ENCODE results near the gene TLE2. TPM values are rescaled to one million over a fixed set of nuclear protein-coding genes. Genes with fewer than 3 reads are reported as not detected.
"Not testable (repeated sequence)": the region's sequence is repeated elsewhere in the genome, so short reads cannot be mapped to it uniquely, and the experiment has no call there.

Gene TLE2
- total and polyA plus RNA-seq, 4 experiments from 2014 or later, result 5.5 to 23.1 (median 14.0) TPM

GRCh38 chr19:2973229-2973628, 55.9 kb downstream of the TLE2 start:
- Histone ChIP-seq H3K4me1 (ENCODE audit: insufficient read depth, low read length) (peaks cover 13% of the 10 kb centered on the region), H3K9me3 (ENCODE audit: control insufficient read depth in 1 of 2, low read length in 2 of 2) (no peaks in the 10 kb centered on the region), H3K36me3 (ENCODE audit: insufficient read depth, low read length) (no peaks in the 10 kb centered on the region), H3K27ac (ENCODE audit: low read depth, low read length) (no peak overlapping the region), H3K27me3 (ENCODE audit: insufficient read depth, low read length) (no peaks in the 10 kb centered on the region), H3K4me3 (ENCODE audit: low read length in 2 of 2) (no peak overlapping the region)
- intact Hi-C loops (cut with micrococcal nuclease), result no loop called here
- Mint-ChIP-seq H3K27ac (no peak overlapping the region), H3K4me1 (peaks cover 6 to 19% (median 14%) of the 10 kb centered on the region in 4 donors), H3K36me3 (peaks cover 0 to 3% of the 10 kb centered on the region in 2 donors), H3K27me3 (peaks cover 0 to 2% of the 10 kb centered on the region in 2 donors), H3K9me3 (no peaks in the 10 kb centered on the region), H3K4me3 (no peak overlapping the region)
- ChIA-PET CTCF (ENCODE audit: partially characterized antibody) (interaction anchor here (1.2 kb wide), 1 partner anchor 102 kb away, joined by 3 read pairs; no protein-coding TSS in a partner anchor), POLR2A (ENCODE audit: partially characterized antibody) (no interaction called here)
- no peak for DNase-seq

DNA sequence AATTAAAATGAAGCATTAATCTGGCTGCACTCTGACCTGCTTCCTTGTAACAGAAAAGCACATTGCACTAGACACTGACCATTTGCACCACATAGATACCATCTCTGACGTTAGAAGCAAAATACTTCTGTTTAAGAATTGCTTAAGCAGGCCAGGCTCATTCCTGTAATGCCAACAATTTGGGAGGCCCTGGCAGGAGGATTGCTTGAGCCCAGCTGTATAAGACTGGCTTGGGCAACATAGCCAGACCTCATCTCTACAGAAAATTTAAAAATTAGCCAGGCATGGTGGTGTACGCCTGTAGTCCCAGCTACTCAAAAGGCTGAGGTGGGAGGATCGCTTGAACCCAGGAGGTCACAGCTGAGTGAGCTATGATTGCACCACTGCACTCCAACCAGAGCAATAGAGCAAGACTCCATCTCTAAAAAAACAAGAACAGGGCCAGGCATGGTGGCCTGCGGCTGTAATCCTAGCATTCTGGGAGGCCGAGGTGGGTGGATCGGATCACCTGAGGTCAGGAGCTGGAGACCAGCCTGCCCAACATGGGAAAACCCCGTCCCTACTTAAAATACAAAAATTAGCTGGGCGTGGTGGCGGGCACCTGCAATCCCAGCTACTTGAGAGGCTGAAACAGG, 58.8 kb downstream of the TLE2 start:
- Mint-ChIP-seq H3K4me1 (peaks cover 0 to 7% (median 5%) of the 10 kb centered on the region in 4 donors), H3K4me3 (no peak overlapping the region), H3K27me3 (no peaks in the 10 kb centered on the region), H3K27ac (no peak overlapping the region), H3K9me3 (no peaks in the 10 kb centered on the region), H3K36me3 (no peaks in the 10 kb centered on the region)
- DNase-seq, result no peak
- ChIA-PET POLR2A (ENCODE audit: partially characterized antibody) (no interaction called here), CTCF (ENCODE audit: partially characterized antibody) (interaction anchor here (0.6 to 23.2 kb wide), 3 partner anchors 100 to 625 kb away, joined by 3 to 375 read pairs (median 3); no protein-coding TSS in a partner anchor)
- no peak overlapping the region for H3K4me3 ChIP-seq (ENCODE audit: low read length in 2 of 2)
- no peaks in the 10 kb centered on the region for H3K4me1 ChIP-seq (ENCODE audit: insufficient read depth, low read length)
- no peak overlapping the region for H3K27ac ChIP-seq (ENCODE audit: low read depth, low read length)
- H3K36me3 ChIP-seq (ENCODE audit: insufficient read depth, low read length), result no peaks in the 10 kb centered on the region
- H3K27me3 ChIP-seq (ENCODE audit: insufficient read depth, low read length), result no peaks in the 10 kb centered on the region
- H3K9me3 ChIP-seq (ENCODE audit: control insufficient read depth in 1 of 2, low read length in 2 of 2), result no peaks in the 10 kb centered on the region
- intact Hi-C loops (cut with micrococcal nuclease), result no loop called here

DNA sequence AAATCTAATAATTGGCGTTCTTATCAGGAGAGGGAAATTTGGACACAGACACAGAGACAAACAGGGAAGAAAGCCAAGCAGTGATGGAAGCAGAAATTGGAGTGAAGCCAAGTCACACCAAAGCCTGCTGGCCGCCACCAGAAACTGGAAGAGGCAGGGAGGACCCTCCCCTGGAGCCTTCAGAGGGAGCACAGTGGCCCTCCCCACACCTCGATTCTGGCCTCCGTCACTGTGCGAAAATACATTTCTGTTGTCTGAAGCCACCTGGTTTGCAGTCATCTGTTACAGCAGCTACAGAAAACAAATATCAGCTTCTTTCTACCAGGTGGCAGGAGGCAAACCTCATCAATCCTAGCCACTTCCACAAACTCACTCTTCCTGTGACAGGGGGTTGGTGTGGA, 60.0 kb downstream of the TLE2 start:
- Mint-ChIP-seq H3K4me1 (peaks cover 0 to under 1% (median 0%) of the 10 kb centered on the region in 4 donors), H3K36me3 (no peaks in the 10 kb centered on the region), H3K27ac (no peak overlapping the region), H3K4me3 (no peak overlapping the region), H3K9me3 (no peaks in the 10 kb centered on the region), H3K27me3 (no peaks in the 10 kb centered on the region)
- Histone ChIP-seq H3K4me1 (ENCODE audit: insufficient read depth, low read length) (no peaks in the 10 kb centered on the region), H3K4me3 (ENCODE audit: low read length in 2 of 2) (no peak overlapping the region), H3K27ac (ENCODE audit: low read depth, low read length) (no peak overlapping the region), H3K36me3 (ENCODE audit: insufficient read depth, low read length) (no peaks in the 10 kb centered on the region), H3K27me3 (ENCODE audit: insufficient read depth, low read length) (no peaks in the 10 kb centered on the region), H3K9me3 (ENCODE audit: control insufficient read depth in 1 of 2, low read length in 2 of 2) (no peaks in the 10 kb centered on the region)
- intact Hi-C loops (cut with micrococcal nuclease), result no loop called here
- ChIA-PET CTCF (ENCODE audit: partially characterized antibody) (interaction anchor here (1.1 to 23.2 kb wide), 4 partner anchors 11 to 138 kb away, joined by 3 to 375 read pairs (median 4); no protein-coding TSS in a partner anchor), POLR2A (ENCODE audit: partially characterized antibody) (no interaction called here)
- no peak for DNase-seq

GRCh38 chr19:2967972-2968371, 61.1 kb downstream of the TLE2 start:
- CTCF ChIA-PET (ENCODE audit: partially characterized antibody), result interaction anchor here (0.7 to 23.2 kb wide), 5 partner anchors 10 to 139 kb away, joined by 3 to 375 read pairs (median 4); no protein-coding TSS in a partner anchor
- Histone ChIP-seq H3K4me3 (ENCODE audit: low read length in 2 of 2) (no peak overlapping the region), H3K9me3 (ENCODE audit: control insufficient read depth in 1 of 2, low read length in 2 of 2) (no peaks in the 10 kb centered on the region), H3K27ac (ENCODE audit: low read depth, low read length) (no peak overlapping the region), H3K36me3 (ENCODE audit: insufficient read depth, low read length) (no peaks in the 10 kb centered on the region), H3K27me3 (ENCODE audit: insufficient read depth, low read length) (no peaks in the 10 kb centered on the region), H3K4me1 (ENCODE audit: insufficient read depth, low read length) (no peaks in the 10 kb centered on the region)
- POLR2A ChIA-PET (ENCODE audit: partially characterized antibody), result interaction anchor here (0.8 kb wide), 1 partner anchor 93 kb away, joined by 3 read pairs; no protein-coding TSS in a partner anchor
- Mint-ChIP-seq H3K27me3 (no peaks in the 10 kb centered on the region), H3K4me3 (no peak overlapping the region), H3K9me3 (no peaks in the 10 kb centered on the region), H3K4me1 (no peaks in the 10 kb centered on the region), H3K36me3 (no peaks in the 10 kb centered on the region), H3K27ac (no peak overlapping the region)
- DNase-seq, result no peak
- intact Hi-C loops (cut with micrococcal nuclease), result no loop called here

DNA sequence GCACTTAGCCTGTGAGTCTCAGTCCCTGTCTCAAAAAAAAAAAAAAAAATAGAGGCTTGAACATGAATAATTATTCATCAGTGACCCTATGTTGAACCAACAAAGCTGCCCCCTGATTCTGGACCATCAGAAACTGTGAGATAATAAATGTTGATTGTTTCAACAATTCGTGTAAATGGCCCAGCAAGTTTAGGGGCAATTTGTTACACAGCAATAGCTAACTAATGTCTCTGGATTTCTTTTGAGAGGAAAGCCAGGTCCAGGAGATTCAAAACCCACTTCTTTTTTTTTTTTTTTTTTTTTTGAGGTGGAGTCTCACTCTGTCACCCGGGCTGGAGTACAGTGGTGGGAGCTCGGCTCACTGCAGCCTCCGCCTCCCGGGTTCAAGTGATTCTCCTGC, 64.2 kb downstream of the TLE2 start:
- Mint-ChIP-seq H3K27ac (no peak overlapping the region), H3K4me1 (peaks cover 4 to 6% (median 5%) of the 10 kb centered on the region in 4 donors)
- intact Hi-C loops (cut with micrococcal nuclease), result no loop called here

DNA sequence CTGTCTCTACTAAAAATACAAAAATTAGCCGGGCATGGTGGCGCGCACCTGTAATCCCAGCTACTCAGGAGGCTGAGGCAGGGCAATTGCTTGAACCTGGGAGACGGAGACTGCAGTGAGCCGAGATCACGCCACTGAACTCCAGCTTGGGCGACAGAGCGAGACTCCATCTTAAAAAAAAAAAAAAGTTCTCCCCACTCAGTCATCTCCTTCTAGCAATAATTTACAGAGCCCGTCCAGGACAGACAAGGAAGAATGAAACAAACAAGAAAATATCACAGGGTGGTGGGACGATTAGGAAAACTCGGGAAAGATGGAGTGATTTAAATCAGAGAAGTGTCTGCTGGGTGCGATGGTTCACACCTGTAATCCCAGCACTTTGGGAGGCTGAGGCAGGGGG, 65.4 kb downstream of the TLE2 start:
- H3K4me1 ChIP-seq (ENCODE audit: insufficient read depth, low read length); H3K9me3 ChIP-seq (ENCODE audit: control insufficient read depth in 1 of 2, low read length in 2 of 2); H3K27ac ChIP-seq (ENCODE audit: low read depth, low read length); intact Hi-C loops (cut with micrococcal nuclease); H3K27ac Mint-ChIP-seq; H3K4me1 Mint-ChIP-seq; DNase-seq; POLR2A ChIA-PET (ENCODE audit: partially characterized antibody); H3K9me3 Mint-ChIP-seq; H3K36me3 Mint-ChIP-seq; H3K36me3 ChIP-seq (ENCODE audit: insufficient read depth, low read length); H3K4me3 ChIP-seq (ENCODE audit: low read length in 2 of 2); H3K27me3 ChIP-seq (ENCODE audit: insufficient read depth, low read length); H3K27me3 Mint-ChIP-seq: not testable (repeated sequence)
- H3K4me3 Mint-ChIP-seq, result peak overlapping the region in 1 of 8 donors; percentile 45
- CTCF ChIA-PET (ENCODE audit: partially characterized antibody), result interaction anchor here (1.2 to 23.2 kb wide), 7 partner anchors 12 to 200 kb away, joined by 4 to 375 read pairs (median 12); no protein-coding TSS in a partner anchor

More for the DNA sequence above, 64.2 kb downstream of the TLE2 start:
- no peaks in the 10 kb centered on the region for H3K27me3 ChIP-seq (ENCODE audit: insufficient read depth, low read length)
- POLR2A ChIA-PET (ENCODE audit: partially characterized antibody), result interaction anchor here (0.6 to 0.9 kb wide), 2 partner anchors 139 to 1506 kb away, joined by 3 to 5 read pairs; no protein-coding TSS in a partner anchor
- no peak overlapping the region for H3K4me3 ChIP-seq (ENCODE audit: low read length in 2 of 2)
- no peaks in the 10 kb centered on the region for H3K9me3 ChIP-seq (ENCODE audit: control insufficient read depth in 1 of 2, low read length in 2 of 2)
- Mint-ChIP-seq H3K36me3 (no peaks in the 10 kb centered on the region), H3K4me3 (no peak overlapping the region), H3K27me3 (no peaks in the 10 kb centered on the region), H3K9me3 (no peaks in the 10 kb centered on the region)
- no peaks in the 10 kb centered on the region for H3K36me3 ChIP-seq (ENCODE audit: insufficient read depth, low read length)
- CTCF ChIA-PET (ENCODE audit: partially characterized antibody), result interaction anchor here (1.1 to 23.2 kb wide), 5 partner anchors 14 to 245 kb away, joined by 3 to 375 read pairs (median 5); no protein-coding TSS in a partner anchor
- H3K4me1 ChIP-seq (ENCODE audit: insufficient read depth, low read length), result no peaks in the 10 kb centered on the region
- no peak for DNase-seq
- no peak overlapping the region for H3K27ac ChIP-seq (ENCODE audit: low read depth, low read length)

- H3K27ac ChIP-seq (ENCODE audit: low read depth, low read length), result no peak overlapping the region
- Mint-ChIP-seq H3K9me3 (no peaks in the 10 kb centered on the region), H3K27me3 (no peaks in the 10 kb centered on the region), H3K36me3 (no peaks in the 10 kb centered on the region), H3K4me1 (peaks cover 4 to 6% (median 5%) of the 10 kb centered on the region in 4 donors), H3K27ac (no peak overlapping the region), H3K4me3 (no peak overlapping the region)
- H3K36me3 ChIP-seq (ENCODE audit: insufficient read depth, low read length), result no peaks in the 10 kb centered on the region
- H3K27me3 ChIP-seq (ENCODE audit: insufficient read depth, low read length), result no peaks in the 10 kb centered on the region
- no peaks in the 10 kb centered on the region for H3K9me3 ChIP-seq (ENCODE audit: control insufficient read depth in 1 of 2, low read length in 2 of 2)
- CTCF ChIA-PET (ENCODE audit: partially characterized antibody), result interaction anchor here (0.7 to 23.2 kb wide), 12 partner anchors 12 to 248 kb away, joined by 3 to 375 read pairs (median 7); no protein-coding TSS in a partner anchor
- no peaks in the 10 kb centered on the region for H3K4me1 ChIP-seq (ENCODE audit: insufficient read depth, low read length)
- no peak for DNase-seq
- POLR2A ChIA-PET (ENCODE audit: partially characterized antibody), result interaction anchor here (1.4 kb wide), 1 partner anchor 73 kb away, joined by 7 read pairs; no protein-coding TSS in a partner anchor
- H3K4me3 ChIP-seq (ENCODE audit: low read length in 2 of 2), result no peak overlapping the region
- intact Hi-C loops (cut with micrococcal nuclease), result no loop called here
These were observed 66.0 kb downstream of the TLE2 start for GRCh38 chr19:2963122-2963521.
